Body of pancreas (tissue), 4 donors: ENCODE measurements around the gene CCNH.

Experiments
- POLR2A ChIP-seq, 3 donors: fragments of 450-650 bp; IDR thresholded peaks; one replicate each; pipeline ENCODE4 v1.6.1; 2016; ENCODE audit warnings: antibody characterized with exemption in 3 of 3, mild to moderate bottlenecking in 2 of 3
- TF ChIP-seq, protein P1 (sequence below), 7 experiments: fragments of 450-650 bp in 4 of 7; fragments of 200-600 bp in 3 of 7; sonication (generic) in 3 of 7; IDR thresholded peaks; one replicate each; pipeline ENCODE4 v1.5.1; 2016 to 2019; ENCODE audit warnings: antibody characterized with exemption in 7 of 7

DNA sequence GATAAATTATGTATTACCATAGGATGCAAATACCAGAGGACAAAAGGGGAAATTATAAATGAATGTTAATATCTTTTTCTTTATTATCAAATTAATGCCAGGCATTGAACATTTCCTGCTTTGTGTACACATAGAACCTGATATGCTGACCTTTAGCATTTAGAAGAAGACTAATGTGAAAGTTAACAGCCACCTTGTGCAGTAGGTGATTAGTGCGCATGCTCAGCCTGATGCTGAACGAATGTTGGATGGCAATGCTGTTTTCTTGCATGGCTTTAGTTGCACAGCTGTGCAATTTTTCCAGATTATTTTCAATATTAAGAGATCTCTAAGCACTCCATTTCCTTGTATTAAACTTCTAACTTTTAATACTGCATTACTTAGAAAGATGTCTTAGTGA lies 45.5 kb downstream of the CCNH start:
- TF ChIP-seq, protein P1, sequence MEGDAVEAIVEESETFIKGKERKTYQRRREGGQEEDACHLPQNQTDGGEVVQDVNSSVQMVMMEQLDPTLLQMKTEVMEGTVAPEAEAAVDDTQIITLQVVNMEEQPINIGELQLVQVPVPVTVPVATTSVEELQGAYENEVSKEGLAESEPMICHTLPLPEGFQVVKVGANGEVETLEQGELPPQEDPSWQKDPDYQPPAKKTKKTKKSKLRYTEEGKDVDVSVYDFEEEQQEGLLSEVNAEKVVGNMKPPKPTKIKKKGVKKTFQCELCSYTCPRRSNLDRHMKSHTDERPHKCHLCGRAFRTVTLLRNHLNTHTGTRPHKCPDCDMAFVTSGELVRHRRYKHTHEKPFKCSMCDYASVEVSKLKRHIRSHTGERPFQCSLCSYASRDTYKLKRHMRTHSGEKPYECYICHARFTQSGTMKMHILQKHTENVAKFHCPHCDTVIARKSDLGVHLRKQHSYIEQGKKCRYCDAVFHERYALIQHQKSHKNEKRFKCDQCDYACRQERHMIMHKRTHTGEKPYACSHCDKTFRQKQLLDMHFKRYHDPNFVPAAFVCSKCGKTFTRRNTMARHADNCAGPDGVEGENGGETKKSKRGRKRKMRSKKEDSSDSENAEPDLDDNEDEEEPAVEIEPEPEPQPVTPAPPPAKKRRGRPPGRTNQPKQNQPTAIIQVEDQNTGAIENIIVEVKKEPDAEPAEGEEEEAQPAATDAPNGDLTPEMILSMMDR (IDR thresholded peaks at IDR 0.05) = no peak
- TF ChIP-seq POLR2A (IDR thresholded peaks at IDR 0.05) = no peak
